GM19468 (cell line): ENCODE measurements around the gene INSYN2B.

Source experiments
- ATAC-seq: cut with Tn5 transposase; IDR thresholded peaks from one replicate; pipeline ENCODE4 v1.9.1; 2021; ENCODE audit warnings: mild to moderate bottlenecking, moderate library complexity, moderate number of reproducible peaks; ENCODE audit not compliant: unreplicated experiment; ENCODE audit errors: extremely low read depth

The INSYN2B gene

DNA sequence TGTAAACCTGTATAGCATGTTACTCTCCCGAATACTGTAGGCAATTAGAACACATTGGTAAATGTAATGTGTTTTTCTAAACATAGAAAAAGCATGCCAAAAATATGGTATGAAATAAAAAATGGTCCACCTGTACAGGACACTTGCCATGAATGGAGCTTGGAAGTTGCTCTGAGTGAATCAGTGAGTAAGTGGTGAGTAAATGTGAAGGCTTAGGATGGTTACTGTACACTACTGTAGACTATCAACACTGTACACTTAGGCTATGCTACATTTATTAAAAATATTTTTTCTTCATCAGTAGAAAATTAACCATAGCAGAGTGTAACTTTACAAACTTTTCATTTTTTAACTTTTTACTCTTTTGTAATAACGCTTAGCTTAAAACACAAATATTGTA, 41.9 kb downstream of the INSYN2B start:
- ATAC-seq: no peak

DNA sequence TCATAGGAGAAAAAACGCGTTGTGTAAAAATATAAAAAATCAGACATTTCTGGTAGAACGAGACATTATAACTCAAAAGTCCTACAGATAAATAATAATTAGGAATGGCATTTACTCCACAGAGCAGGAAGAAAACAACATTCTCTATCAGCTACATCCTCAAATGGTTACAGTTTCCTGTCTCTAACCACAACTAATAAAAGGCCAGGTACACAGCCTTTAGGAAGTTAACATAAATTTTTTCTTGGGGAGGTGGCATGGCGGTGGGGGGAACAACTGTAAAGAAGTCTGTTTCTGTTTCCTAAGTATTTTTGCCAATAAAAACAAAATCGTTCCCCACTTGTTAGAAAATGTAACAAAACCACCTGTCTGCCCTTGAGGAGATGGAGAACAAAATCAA, 44.5 kb downstream of the INSYN2B start:
- ATAC-seq: no peak

DNA sequence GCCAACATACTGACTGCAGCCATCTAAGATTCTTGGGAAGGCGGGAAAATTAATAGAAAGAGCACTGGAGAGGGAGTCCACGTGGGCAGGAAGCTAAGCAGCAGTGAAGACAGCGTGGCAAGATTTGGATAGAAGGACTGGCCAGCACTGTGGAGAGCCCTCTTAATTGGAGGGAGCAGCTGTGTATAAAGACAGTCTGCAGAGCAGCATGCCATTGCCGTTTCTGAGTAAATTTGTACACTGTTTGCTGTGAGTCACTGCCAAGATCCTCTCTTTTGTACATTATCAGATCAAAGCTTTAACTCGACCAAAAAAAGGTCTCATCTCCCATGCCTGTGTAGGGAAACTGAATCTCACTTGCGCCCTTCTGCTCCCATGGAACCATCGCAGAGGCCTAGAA, 45.3 kb downstream of the INSYN2B start:
- no peak for ATAC-seq

DNA sequence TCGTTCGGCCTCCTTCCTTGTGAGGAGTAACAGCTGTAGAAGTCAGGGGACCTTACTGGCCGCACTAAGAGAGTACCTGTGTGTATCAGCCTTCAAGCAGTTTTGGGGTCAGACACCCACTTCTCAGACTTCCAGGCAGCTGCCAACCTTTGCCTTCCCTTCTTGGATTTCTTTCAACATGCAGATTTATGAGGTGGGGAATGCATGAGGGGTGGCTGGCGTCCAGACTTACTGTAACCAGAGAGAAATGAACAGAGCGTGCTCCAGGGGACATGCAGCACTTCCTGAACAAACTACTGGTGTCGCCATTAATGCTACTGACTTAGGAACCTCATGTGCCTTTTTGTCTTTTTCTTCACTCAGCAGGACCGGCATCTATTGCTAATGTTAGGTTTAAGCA, 46.7 kb downstream of the INSYN2B start:
- no peak for ATAC-seq

DNA sequence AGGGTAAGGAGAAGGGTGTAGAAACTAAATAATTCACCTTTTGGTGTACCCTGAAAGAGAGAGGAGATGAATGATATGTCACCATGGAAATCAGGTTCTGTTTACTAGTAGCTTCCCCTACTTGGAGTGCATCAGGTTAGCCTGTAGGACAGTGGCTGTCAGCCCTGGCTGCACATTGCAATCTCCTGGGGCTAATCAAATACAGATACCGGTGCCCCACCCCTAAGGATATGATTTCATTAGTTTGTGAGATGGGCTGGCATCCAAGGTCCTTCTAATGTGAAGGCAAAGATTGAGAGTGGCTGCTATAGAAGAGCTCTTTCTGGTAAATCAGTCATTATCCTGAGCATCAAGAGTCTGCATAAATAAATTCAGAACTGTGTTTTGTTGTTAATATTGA, 47.2 kb downstream of the INSYN2B start:
- ATAC-seq: no peak

DNA sequence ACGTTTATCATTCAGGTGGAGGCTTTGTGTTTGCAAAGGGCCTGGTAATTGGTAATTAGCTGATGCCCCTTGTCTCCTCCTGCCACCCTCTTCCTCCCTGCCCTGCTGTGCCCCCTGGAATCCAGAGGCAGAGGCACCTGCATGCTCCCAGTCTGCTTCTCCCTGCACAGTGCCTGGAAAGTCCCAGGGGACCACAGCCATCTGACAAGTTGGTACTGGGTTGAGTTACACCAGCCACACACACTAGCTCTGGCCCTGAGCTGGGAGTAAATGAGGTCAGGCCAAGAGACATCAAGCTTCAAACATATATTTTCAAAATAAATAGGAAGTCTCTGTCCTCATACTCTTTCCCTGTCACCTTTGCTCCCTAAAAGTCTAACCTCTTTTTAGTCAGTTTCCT, 56.3 kb downstream of the INSYN2B start:
- ATAC-seq: no peak

DNA sequence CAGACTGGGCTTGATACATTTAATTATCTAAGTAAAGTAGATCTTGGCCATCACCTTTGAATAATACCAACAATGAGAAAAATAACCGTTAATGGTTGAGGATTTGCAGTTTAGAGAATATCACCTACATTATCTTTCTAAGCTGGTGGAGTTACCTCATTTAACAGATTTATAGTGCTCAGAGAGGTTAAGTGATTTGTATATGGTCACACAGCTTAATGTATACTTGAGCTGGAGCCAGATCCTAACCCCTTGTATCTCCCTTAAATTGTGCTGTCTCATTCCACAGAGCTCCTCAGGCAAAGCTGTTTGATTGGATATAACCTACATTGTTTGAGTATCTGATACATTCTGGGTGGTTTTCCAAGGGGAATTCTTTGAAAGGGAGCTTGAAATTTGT, 57.8 kb downstream of the INSYN2B start:
- no peak for ATAC-seq

DNA sequence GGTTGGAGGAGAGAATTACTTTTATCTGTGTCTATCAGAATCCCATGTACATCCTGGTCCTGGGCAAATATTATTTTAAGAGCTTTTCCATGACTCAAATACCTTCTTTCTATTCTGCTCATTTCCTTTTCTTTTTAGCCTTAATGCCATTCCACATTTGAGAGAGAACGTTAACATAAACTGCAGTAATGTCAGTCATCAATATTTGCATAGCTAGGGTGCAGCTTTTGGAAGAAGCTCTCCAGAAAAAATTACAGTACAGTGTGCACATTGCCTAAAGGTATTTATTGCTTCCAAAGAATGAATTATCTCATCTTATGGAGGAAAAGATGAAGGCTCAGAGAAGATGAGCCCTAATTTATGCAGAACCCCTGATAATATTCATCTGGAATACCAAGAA, 58.3 kb downstream of the INSYN2B start:
- ATAC-seq: no peak

DNA sequence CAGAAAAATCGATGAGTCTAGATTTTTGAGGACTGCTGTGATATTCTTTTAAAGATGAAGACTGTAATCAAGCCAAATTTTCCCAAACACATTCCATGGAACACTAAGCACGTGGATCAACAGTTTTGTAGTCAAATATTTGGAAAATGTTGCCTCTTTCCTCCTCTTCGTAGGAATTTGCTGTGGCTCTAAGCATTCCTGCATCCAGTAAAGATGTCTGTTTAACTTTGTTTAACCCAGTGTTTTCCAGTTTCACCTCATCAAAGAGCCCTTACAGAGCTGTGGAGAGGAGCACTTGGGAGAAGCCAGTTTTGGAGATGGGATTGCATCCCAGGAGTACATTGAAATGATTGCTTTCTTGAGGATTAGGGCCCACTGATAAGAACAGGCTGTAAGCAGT, 58.9 kb downstream of the INSYN2B start:
- no peak for ATAC-seq

DNA sequence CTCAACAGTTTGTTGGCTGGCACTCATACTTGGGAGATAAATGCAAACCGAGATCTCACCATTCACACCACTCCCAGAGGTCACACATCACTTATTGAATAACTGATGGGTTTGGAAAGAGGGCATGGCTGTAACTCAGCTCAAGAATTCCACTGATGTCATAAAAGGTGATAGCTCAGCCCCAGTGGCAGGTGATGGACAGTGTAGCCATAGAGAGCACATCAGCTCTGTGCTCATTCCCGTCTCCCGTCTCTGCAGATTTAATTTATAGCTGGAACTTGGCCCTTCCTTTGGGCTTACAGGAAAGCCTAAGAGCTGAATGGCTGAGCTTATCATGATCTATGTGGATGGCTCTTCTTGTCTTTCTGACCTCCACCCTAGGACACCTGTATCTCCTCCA, 59.8 kb downstream of the INSYN2B start:
- ATAC-seq: no peak

DNA sequence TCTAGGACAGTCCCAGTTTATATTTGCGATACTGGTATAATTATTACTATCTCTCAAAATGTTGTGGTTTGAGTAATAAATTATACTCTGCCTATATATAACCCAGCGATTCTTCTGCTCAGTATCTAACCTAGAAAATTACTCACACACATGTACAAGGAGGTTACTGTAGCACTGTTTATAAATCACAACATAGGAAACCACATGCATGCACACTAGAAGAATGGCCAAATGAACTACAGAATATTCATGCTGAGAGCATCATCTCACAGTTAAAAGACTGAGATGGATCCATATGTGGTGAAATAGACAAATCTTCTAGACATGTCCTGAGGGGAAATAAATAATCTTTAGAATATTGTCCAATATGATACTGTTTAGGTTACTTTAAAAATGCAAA, 62.1 kb downstream of the INSYN2B start:
- ATAC-seq: no peak

DNA sequence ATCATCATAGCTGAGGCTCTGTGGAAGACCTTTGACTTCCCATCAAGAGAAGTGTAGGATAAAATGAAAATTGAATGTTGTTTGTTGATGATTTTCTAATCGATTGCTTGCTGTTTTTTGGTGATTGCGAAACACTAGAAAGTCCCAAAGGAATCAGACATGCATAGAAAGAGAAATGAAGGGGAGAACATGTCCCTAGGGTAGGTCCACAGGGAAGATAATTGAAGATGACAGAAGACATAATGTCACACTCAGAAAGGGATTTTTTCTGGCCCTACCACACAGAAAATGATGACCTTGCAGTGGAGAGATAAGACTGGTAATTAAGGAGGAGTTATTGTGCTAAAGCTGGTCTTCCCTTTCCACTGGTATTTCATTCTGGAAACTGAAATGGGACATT, 62.8 kb downstream of the INSYN2B start:
- ATAC-seq: no peak

DNA sequence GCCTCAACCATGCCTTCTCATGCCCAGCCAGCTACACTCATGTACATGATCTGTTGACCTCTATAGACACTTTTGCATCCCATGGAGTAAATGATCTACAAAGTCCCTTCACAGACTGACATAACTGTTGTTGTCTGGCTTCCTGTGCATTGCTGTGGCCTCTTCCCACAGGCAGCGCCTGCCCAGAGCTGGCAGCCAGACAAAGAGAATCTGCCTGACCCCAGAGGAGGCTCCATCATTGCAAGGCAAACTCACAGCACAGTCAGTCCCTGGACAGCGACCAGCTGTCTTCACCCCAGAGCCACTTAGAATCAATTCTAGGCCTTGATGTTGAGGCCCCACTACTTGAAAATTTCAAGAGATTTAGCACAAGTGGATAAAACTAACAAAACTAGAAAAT, 65.5 kb downstream of the INSYN2B start:
- ATAC-seq: no peak

DNA sequence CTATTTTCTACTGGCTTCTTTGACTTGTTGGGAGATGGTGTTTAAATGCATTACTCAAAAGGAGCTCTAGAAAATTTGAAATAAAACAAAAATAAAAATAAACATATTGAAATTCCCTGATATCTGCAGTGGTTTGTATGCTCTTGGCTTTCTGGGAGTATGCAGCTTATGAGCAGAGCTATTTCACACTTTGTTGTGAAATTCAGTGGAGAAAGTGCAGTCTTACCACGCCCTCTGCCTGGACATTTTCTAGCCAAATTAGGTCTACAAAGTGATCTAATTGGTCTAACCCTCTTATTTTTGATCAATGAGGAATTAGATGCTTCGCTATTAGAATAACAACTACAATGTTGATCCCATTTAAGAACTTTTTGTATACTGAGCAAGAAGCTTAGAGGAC, 66.8 kb downstream of the INSYN2B start:
- no peak for ATAC-seq

DNA sequence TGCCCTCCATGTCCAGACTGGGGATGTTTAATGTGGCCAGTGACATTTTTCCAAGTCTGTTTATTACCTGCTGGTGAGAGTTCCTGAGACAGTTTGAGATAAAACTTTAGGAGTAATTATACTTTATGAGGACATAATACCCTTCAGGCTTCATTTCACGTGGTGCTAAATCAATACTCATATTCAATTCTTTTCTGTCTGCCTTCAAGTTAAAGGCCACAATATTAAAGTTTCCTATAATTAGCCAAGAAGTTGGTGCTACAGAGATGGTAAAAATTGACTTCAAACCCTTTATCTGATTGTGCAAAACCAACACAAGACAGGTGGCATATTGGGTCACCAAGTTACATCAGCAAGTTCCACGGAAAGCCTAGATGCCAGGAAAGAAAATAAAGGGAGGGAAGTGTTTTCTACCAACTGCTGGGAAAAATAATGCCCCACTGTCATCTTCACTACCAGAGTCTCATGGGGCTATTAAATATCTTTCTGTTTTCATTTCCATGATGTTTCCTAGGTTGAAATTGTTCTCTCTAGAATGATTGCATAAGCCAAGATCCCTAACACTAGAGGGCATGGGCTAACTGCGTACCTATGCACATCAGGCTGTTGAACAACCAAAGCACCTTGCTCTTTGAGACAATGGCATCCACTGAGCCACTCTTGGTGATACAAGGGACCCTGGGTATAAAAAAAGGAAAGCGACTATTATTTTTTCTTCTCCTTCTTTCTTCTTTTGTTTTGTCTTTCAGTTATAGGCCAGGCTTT, 68.7 kb downstream of the INSYN2B start:
- ATAC-seq: no peak

DNA sequence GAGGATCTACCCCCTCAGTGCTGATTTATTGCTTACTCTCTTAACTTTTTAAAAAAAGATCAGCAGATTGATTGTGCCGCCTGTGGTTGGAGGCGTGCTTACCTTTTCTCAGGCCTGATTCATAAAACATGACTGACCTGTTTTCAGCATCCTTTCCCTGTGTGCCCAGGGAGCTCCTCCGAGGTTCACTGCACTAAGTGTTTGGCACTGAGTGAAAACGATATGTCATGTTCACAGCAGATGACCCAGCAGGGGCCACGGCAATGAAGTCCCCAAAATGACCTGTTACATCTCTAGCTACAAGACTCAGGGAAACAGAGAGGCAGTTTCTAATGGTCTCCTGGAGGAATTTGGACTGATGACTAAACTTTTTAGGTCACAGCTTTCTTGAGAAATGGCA, 69.9 kb downstream of the INSYN2B start:
- no peak for ATAC-seq

DNA sequence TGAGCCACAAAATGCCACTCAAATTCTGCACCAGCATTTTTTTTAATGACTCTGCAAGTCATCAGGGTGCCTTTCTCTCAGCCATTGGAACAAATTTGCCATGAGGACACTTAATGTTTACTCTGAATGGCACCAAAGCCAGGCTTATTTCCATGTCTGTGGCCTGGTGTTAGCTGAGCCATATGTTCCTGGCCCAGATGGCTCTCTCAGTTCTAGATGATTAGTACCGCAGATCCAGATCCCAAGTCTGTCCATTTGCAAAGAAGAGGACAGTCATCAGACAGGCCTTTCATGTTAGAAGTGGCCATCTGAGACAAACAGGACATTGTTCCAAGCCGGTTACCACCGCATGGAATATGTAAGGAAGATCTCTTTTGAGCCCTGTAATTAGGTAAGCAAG, 70.3 kb downstream of the INSYN2B start:
- ATAC-seq: no peak

DNA sequence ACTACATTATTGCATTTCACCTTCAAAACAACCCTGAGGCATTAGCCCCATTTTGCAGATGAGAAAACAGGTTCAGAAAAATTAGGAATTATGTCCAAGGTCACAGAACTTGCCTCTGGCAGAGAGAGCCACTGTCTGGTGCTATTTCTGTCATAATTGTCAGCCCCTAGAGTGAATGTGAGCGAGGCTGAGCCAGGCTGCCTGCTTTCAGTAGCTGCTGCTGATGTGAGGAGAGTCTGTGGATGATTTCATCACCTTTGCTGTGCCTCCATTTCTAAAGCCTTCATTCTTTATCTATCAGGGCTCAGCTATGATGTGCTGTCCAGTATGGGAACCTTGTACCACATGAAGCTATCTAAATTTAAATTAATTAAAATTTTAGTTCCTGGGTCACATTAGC, 71.4 kb downstream of the INSYN2B start:
- ATAC-seq: no peak

DNA sequence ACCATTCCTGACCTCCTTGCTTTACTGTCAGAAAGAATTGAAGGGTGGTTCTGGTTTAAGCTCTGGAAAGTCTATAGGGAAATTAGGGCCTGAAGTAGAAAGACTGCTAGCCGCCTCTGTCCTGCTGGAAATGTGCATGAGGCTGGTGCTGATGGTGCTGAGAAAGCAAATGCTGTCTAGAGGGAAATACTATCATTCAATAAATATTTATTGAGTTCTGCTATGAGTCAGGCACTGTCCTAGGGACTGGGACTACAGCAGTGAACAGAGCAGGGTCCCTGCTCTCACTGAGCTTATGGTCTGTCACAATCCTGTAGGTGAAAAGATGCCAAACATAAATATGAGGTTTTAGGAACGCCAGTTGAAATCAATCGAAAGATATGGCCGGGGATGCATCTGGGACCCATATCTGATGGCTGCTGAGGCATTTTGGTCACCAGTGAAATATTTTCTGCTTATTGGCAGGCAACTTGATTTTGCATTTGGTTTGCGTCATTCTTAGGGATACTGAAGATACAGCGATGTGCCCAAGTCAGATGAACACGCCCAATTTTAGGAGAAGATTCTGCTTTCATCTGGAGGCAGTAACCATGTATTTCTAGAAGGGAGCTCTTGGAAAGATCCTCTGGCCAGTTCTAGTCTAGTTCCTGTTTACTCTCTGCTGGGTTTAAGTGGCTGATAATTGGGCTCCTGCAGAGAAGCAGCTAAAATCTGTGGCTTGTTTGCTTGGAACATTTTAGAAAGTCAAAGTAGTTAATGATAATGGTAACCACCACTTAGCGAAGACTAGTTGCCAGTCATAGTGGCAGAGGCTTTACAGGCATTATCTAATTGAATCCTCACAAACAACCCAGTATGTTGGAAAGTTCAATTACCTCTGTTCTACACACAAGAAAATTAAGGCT, 73.3 kb downstream of the INSYN2B start:
- no peak for ATAC-seq

DNA sequence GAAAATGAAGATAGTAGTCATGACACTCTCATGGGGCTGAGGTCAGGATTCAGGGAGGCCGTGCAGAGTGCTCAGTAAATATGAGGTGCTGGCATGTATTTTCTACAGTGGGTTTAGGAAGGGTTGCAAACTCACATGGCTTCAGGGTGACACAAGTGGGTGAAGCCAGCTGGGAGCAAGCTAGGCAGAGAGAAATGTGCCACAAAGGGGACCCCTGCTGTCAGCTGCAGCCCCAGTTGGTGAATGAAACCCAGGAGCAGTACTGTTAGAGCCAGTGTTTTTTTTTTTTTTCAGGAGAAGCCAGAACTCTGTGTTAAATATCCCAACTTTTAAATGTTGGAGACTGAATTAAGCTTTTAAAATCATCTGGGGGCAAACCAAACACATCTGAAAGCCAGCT, 75.3 kb downstream of the INSYN2B start:
- ATAC-seq: no peak

DNA sequence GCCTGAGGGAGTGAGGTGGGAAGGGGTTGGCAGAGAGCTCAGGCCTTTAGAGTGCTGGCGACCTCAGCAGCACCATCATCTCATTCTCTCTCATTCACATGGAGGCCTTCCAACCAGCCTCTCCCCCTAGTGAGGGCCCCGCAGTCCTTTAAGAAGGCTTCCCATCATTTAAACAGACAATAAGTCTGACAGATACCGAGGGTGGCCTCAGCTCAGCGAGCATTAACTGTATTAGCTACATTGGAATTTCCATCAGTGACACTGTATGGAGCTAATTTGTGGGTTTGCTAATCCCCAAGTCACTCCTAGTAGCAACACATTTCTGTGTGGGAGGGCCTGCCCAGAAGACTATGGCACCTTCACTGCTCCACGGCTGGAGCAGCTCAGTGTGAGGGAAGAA, 75.8 kb downstream of the INSYN2B start:
- ATAC-seq: no peak

DNA sequence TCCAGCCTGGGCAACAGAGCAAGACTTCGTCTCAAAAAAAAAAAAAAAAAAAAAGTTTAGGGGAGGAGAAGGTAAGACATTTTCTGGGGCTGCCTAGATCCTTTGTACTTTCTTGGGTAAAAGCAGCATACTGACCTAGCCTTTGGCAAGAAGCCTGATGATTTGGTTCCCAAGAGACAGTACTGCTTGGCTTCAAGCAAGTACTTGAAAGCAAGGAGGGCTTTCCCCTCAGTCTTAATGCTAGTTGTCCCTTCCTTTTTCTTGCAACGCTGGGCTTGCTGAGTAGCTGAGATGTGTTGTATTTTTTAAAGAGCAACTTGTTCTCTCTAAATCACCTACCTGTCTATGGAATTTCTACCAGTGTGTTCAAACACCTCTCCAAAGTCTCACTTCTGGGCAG, 76.2 kb downstream of the INSYN2B start:
- no peak for ATAC-seq
